ENCODE results near the gene LRRN3. TPM values are rescaled to one million over a fixed set of nuclear protein-coding genes. Genes with fewer than 3 reads are reported as not detected.

LRRN3 gene
- total and polyA plus RNA-seq, 9 donors = 8.7 to 18.9 (median 12.2) TPM

DNA sequence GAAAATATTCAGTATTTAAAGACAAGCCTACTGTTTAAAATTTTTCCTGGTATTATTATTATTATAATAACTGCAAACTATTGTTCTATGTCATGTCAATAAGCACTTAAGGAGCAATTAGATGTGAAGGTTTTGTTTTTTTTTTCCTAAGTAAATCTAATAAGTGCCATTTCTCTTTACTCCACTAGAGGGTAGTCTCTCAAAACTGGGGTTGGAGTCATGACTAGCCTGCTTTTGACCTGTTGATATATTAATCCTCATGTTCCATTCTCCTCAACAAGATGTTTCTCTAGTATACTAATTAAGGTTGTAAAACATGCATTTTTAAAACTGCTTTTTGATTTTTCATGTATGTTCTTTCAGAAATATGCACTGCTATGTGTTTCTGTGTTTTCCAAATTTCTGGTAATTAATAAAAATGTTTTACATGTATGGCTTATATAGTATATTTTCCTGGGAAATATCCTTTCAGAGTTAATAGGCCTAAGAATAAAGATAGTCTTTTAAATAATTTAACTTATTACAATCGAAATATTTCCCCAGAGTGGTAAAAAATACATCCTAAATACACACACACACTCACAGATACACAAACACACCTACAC lies 1.0 kb upstream of the LRRN3 start:
- Histone ChIP-seq H3K4me3 (ENCODE audit: low read length) (no peak overlapping the region), H3K27me3 (ENCODE audit: control insufficient read depth, insufficient read depth, low read length) (no peaks in the 10 kb centered on the region), H3K27ac (ENCODE audit: low read length) (no peak overlapping the region), H3K9me3 (replicated peaks; ENCODE audit: control insufficient read depth, low read depth, low read length) (no peaks in the 10 kb centered on the region), H3K36me3 (ENCODE audit: control insufficient read depth, insufficient read depth, low read length) (no peaks in the 10 kb centered on the region), H3K4me1 (ENCODE audit: control insufficient read depth, insufficient read depth, low read length) (peaks cover 2% of the 10 kb centered on the region)
- DNase-seq = peak; percentile 69
- WGBS (ENCODE audit: insufficient coverage) = no CpG with 5 or more reads among the region's 1 CpG

- Histone ChIP-seq H3K9me3 (replicated peaks; ENCODE audit: control insufficient read depth, low read depth, low read length) (no peaks in the 10 kb centered on the region), H3K27ac (ENCODE audit: low read length) (peak overlapping the region; percentile 78), H3K27me3 (ENCODE audit: control insufficient read depth, insufficient read depth, low read length) (no peaks in the 10 kb centered on the region), H3K4me1 (ENCODE audit: control insufficient read depth, insufficient read depth, low read length) (peaks cover 2% of the 10 kb centered on the region), H3K36me3 (ENCODE audit: control insufficient read depth, insufficient read depth, low read length) (no peaks in the 10 kb centered on the region), H3K4me3 (ENCODE audit: low read length) (peak overlapping the region; percentile 43)
- peak; percentile 76 for DNase-seq
- no CpG with 5 or more reads among the region's 3 CpGs for WGBS (ENCODE audit: insufficient coverage)
These were observed 849 bp downstream of the LRRN3 start for GRCh38 chr7:111091593-111092358.

DNA sequence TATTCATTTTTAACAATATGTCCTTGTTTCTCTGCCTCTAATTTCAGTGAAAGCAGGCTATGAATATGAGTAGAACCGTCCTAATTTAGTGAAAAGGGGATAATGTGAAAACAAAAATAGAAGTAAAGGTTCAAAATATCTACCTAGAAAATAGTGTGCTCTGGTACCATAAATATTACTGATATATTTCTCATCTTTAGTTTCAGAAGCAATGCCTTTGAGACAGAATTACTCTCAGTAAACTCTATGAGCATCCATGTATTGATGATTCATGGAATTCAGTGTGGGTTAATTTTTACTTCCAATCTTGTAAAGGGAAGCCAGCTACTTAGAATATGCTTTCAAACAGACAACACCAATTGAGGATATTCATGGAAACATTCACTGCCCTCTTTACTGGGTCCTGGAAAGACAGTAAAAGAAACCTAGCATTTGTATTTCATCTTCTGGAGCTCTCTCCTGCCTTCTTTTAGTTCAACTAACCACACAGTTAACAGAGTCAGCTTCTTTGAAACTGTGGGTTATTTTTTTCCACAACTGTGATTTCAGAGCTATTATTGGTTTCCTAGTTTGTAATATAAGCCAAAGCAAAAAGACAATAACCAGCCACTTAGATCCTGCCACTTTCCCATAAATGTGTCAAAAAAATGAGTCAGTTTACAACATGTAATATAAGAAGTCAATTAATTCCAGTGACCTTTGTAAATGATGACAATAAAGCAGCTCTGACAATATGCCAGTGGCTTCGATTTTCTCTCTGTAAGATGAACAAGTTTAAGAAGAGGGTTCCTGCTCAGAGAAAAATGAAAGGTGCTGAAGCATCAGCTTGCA lies 1.7 kb downstream of the LRRN3 start:
- 17% methylated on average over 1 of the region's 2 CpGs for WGBS (ENCODE audit: insufficient coverage)
- no peaks in the 10 kb centered on the region for H3K27me3 ChIP-seq (ENCODE audit: control insufficient read depth, insufficient read depth, low read length)
- no peaks in the 10 kb centered on the region for H3K9me3 ChIP-seq (replicated peaks; ENCODE audit: control insufficient read depth, low read depth, low read length)
- H3K27ac ChIP-seq (ENCODE audit: low read length) = peak overlapping the region; percentile 78
- DNase-seq = peak; percentile 65
- H3K36me3 ChIP-seq (ENCODE audit: control insufficient read depth, insufficient read depth, low read length) = no peaks in the 10 kb centered on the region
- H3K4me3 ChIP-seq (ENCODE audit: low read length) = peak overlapping the region; percentile 43
- peaks cover 2% of the 10 kb centered on the region for H3K4me1 ChIP-seq (ENCODE audit: control insufficient read depth, insufficient read depth, low read length)

DNA sequence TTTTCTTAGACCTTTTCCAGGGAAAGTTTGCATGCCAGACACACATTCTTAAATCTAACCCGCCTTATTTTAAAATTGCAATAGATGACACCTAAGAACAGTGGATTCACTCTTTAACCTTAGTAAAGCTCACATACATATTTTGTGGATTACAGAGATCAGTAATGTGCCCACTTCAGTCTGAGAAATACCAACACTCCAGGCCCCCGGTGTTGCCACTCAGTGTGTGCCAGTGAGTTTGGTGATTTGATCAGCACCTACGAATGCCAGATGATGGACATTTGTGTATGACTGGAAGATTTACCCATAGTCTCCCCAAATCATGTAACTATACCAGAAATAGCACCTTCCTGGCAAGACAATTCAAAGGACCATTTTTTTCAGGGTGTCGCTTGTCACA lies 2.6 kb downstream of the LRRN3 start:
- Histone ChIP-seq H3K9me3 (replicated peaks; ENCODE audit: control insufficient read depth, low read depth, low read length) (no peaks in the 10 kb centered on the region), H3K27me3 (ENCODE audit: control insufficient read depth, insufficient read depth, low read length) (no peaks in the 10 kb centered on the region), H3K36me3 (ENCODE audit: control insufficient read depth, insufficient read depth, low read length) (no peaks in the 10 kb centered on the region), H3K27ac (ENCODE audit: low read length) (no peak overlapping the region), H3K4me3 (ENCODE audit: low read length) (no peak overlapping the region), H3K4me1 (ENCODE audit: control insufficient read depth, insufficient read depth, low read length) (peaks cover 2% of the 10 kb centered on the region)
- DNase-seq = no peak
- no CpG with 5 or more reads among the region's 4 CpGs for WGBS (ENCODE audit: insufficient coverage)

- WGBS (ENCODE audit: insufficient coverage) = no CpG with 5 or more reads among the region's 1 CpG
- no peak for DNase-seq
- Histone ChIP-seq H3K4me3 (ENCODE audit: low read length) (no peak overlapping the region), H3K4me1 (ENCODE audit: control insufficient read depth, insufficient read depth, low read length) (peaks cover 2% of the 10 kb centered on the region), H3K36me3 (ENCODE audit: control insufficient read depth, insufficient read depth, low read length) (no peaks in the 10 kb centered on the region), H3K27ac (ENCODE audit: low read length) (no peak overlapping the region), H3K27me3 (ENCODE audit: control insufficient read depth, insufficient read depth, low read length) (no peaks in the 10 kb centered on the region), H3K9me3 (replicated peaks; ENCODE audit: control insufficient read depth, low read depth, low read length) (no peaks in the 10 kb centered on the region)
These were observed 3.5 kb downstream of the LRRN3 start for GRCh38 chr7:111094419-111094818.

- no peak for DNase-seq
- no peak overlapping the region for H3K4me3 ChIP-seq (ENCODE audit: low read length)
- no peak overlapping the region for H3K27ac ChIP-seq (ENCODE audit: low read length)
- H3K4me1 ChIP-seq (ENCODE audit: control insufficient read depth, insufficient read depth, low read length) = no peaks in the 10 kb centered on the region
- WGBS (ENCODE audit: insufficient coverage) = no CpG with 5 or more reads among the region's 3 CpGs
- H3K9me3 ChIP-seq (replicated peaks; ENCODE audit: control insufficient read depth, low read depth, low read length) = no peaks in the 10 kb centered on the region
- H3K27me3 ChIP-seq (ENCODE audit: control insufficient read depth, insufficient read depth, low read length) = no peaks in the 10 kb centered on the region
- H3K36me3 ChIP-seq (ENCODE audit: control insufficient read depth, insufficient read depth, low read length) = no peaks in the 10 kb centered on the region
These were observed 6.1 kb downstream of the LRRN3 start for GRCh38 chr7:111096997-111097396.

- H3K27ac ChIP-seq (ENCODE audit: low read length) = no peak overlapping the region
- H3K27me3 ChIP-seq (ENCODE audit: control insufficient read depth, insufficient read depth, low read length) = no peaks in the 10 kb centered on the region
- DNase-seq = peak; percentile 35
- WGBS (ENCODE audit: insufficient coverage) = no CpG with 5 or more reads among the region's 10 CpGs
- H3K9me3 ChIP-seq (replicated peaks; ENCODE audit: control insufficient read depth, low read depth, low read length) = no peaks in the 10 kb centered on the region
- no peak overlapping the region for H3K4me3 ChIP-seq (ENCODE audit: low read length)
- no peaks in the 10 kb centered on the region for H3K4me1 ChIP-seq (ENCODE audit: control insufficient read depth, insufficient read depth, low read length)
- H3K36me3 ChIP-seq (ENCODE audit: control insufficient read depth, insufficient read depth, low read length) = no peaks in the 10 kb centered on the region
These were observed 7.3 kb downstream of the LRRN3 start for GRCh38 chr7:111098011-111098925.

DNA sequence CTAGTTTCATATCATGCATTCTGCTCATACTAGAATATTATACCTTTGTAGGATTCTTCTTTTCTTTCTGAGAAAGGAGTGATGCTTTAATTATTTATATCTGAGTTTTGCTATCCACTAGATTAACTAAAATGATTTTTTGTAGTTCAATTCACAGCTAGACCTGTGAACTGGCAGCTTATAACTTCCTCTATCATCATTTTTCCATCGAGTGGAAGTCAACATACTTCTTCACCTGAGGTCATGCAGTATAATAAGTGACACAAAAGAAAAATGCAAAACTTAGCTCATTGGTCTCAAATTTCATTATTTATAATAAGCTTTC lies 8.0 kb downstream of the LRRN3 start:
- H3K36me3 ChIP-seq (ENCODE audit: control insufficient read depth, insufficient read depth, low read length) = no peaks in the 10 kb centered on the region
- no peak overlapping the region for H3K4me3 ChIP-seq (ENCODE audit: low read length)
- no peak overlapping the region for H3K27ac ChIP-seq (ENCODE audit: low read length)
- no CpG with 5 or more reads among the region's 1 CpG for WGBS (ENCODE audit: insufficient coverage)
- no peaks in the 10 kb centered on the region for H3K4me1 ChIP-seq (ENCODE audit: control insufficient read depth, insufficient read depth, low read length)
- no peak for DNase-seq
- H3K9me3 ChIP-seq (replicated peaks; ENCODE audit: control insufficient read depth, low read depth, low read length) = no peaks in the 10 kb centered on the region
- H3K27me3 ChIP-seq (ENCODE audit: control insufficient read depth, insufficient read depth, low read length) = no peaks in the 10 kb centered on the region

DNA sequence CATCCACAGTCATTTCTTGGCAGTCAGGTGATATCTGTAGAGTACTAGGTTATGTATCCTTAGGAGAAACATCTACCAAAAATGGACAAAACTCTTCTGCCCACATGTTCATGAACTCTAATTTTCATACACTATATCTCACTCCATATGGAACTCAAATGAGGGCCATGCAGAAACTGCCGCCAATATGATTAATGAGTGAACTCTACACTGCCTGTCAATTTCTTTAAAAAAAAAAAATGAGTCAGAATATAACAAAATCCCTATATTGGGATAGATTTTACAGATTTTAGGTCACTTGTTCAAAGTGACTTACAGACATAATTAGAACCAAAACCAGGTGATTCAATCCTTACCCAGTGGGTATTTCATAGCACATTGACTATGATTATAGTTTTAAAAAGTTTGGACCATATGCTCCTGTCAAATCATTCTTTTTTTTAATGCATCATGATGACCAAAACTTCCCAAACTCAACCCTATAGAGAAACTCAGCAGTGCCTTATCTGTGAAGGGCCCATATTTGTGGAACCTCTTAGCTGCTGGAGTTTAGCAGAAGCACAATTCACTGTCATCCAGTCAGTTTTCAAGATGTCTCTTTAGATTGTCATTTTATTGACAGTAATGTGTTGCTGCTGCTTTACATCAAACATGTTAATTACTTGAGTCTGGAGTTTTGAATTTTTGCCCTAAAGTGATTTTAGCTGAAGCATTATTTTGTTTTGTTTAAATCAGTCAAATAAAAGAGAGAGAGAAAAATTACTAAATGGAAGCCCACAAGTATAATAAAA lies 11.1 kb downstream of the LRRN3 start:
- Histone ChIP-seq H3K27me3 (ENCODE audit: control insufficient read depth, insufficient read depth, low read length) (no peaks in the 10 kb centered on the region), H3K4me1 (ENCODE audit: control insufficient read depth, insufficient read depth, low read length) (no peaks in the 10 kb centered on the region), H3K4me3 (ENCODE audit: low read length) (no peak overlapping the region), H3K27ac (ENCODE audit: low read length) (no peak overlapping the region), H3K9me3 (replicated peaks; ENCODE audit: control insufficient read depth, low read depth, low read length) (no peaks in the 10 kb centered on the region), H3K36me3 (ENCODE audit: control insufficient read depth, insufficient read depth, low read length) (no peaks in the 10 kb centered on the region)
- no peak for DNase-seq
- WGBS (ENCODE audit: insufficient coverage) = no CpG with 5 or more reads among the region's 1 CpG

Measured in muscle of leg (tissue), 11 donors.